GM23338 (cell line): ENCODE results near the gene CDIPT.

ENCODE experiments used
- CTCF ChIP-seq, 2 experiments: fragments of 200-600 bp in 1 of 2; sonication (generic) in 1 of 2; conservative IDR thresholded peaks; 2 replicates each; pipeline versions ENCODE4 v1.5.1 to v1.6.1; 2016 to 2017; ENCODE audit warnings: antibody characterized with exemption in 2 of 2, low read depth in 2 of 2, mild to moderate bottlenecking in 2 of 2, moderate library complexity in 1 of 2
- JUNB ChIP-seq: IDR thresholded peaks from one replicate; pipeline ENCODE4 v1.6.1; 2016; ENCODE audit warnings: antibody characterized with exemption; ENCODE audit not compliant: unreplicated experiment

- TF ChIP-seq JUNB, result no peak
- no peak for TF ChIP-seq CTCF (conservative IDR thresholded peaks at IDR 0.05; ENCODE audit: low read depth in 2 of 2)
These were observed 37.6 kb downstream of the CDIPT start for GRCh38 chr16:29825145-29826044.
